GM23248 (cell line): ENCODE results near the gene TCAF1.

Experiments
- EZH2 ChIP-seq: fragments of 200-600 bp; sonication (generic); IDR thresholded peaks from 2 replicates; pipeline ENCODE4 v1.6.1; 2018; ENCODE audit warnings: antibody characterized with exemption, mild to moderate bottlenecking; ENCODE audit not compliant: insufficient read depth, poor library complexity, severe bottlenecking
- EZH2phosphoT487 ChIP-seq: fragments of 200-600 bp; sonication (generic); IDR thresholded peaks from 2 replicates; pipeline ENCODE4 v1.6.1; 2018; ENCODE audit warnings: antibody characterized with exemption, moderate library complexity, mild to moderate bottlenecking, low read depth; ENCODE audit not compliant: insufficient read depth

DNA sequence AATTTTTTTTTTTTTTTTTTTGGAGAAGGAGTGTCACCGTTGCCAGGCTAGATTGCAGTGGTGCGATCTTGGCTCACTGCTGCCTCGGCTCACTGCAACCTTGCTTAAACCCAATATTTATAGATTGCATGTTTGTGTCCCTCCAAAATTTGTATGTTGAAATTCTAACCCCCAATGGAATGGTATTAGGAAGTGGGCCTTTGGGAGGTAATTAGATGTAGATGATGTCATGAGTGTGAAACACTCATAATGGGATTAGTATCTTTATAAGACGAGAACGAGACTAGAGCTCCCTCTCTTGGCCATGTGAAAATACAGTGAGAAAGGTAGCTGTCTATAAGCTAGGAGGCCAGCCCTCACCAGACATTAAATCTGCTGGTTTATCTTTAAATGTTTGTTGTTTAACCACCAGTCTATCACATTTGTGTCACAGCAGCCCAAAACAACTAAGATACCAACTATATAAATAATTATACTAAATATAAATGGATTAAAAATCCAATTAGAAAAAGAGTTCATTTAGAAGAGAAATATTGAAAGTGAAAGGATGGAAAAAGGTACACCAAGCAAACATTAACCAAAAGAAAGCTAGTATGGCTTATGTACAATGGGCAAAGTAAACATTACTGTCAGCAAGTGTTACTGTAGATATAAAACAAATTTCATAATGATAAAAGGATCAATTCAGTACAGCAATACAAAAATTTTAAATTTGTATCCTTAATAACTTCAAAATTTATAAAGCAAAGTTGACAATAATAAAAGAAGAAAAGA, 9.3 kb downstream of the TCAF1 start:
- TF ChIP-seq EZH2phosphoT487 (no peak), EZH2 (no peak)
